Loucy (cell line): ENCODE data around the gene R3HDM1.

Experiments used
- H2AFZ ChIP-seq: fragments of 200-600 bp; sonication (generic); 2 replicates; pipeline ENCODE4 v1.6.0; 2016; ENCODE audit warnings: antibody characterized with exemption, mild to moderate bottlenecking, low read length, moderate library complexity
- H3F3A ChIP-seq: fragments of 200-600 bp; 2 replicates; pipeline ENCODE4 v1.6.0; 2016; ENCODE audit warnings: antibody characterized with exemption, low read depth, mild to moderate bottlenecking
- H3K27me3 ChIP-seq: fragments of 200-600 bp; sonication (generic); 2 replicates; pipeline ENCODE4 v1.6.1; 2014; ENCODE audit warnings: low read length, mild to moderate bottlenecking; ENCODE audit not compliant: insufficient read depth, poor library complexity, severe bottlenecking
- H3K36me3 ChIP-seq: fragments of 200-600 bp; sonication (generic); 2 replicates; pipeline ENCODE4 v1.6.1; 2016; ENCODE audit warnings: low read length; ENCODE audit not compliant: insufficient read depth
- H3K4me1 ChIP-seq: fragments of 200-600 bp; sonication (generic); 2 replicates; pipeline ENCODE4 v1.5.1; 2014; ENCODE audit warnings: low read length, mild to moderate bottlenecking; ENCODE audit not compliant: insufficient read depth, poor library complexity, severe bottlenecking
- H3K4me2 ChIP-seq: fragments of 200-600 bp; sonication (generic); 2 replicates; pipeline ENCODE4 v1.6.0; 2014; ENCODE audit warnings: antibody characterized with exemption, low read length, low read depth, mild to moderate bottlenecking; ENCODE audit not compliant: poor library complexity, severe bottlenecking
- H3K4me3 ChIP-seq: fragments of 200-600 bp; sonication (generic); 2 replicates; pipeline ENCODE4 v1.5.1; 2014; ENCODE audit warnings: low read length, mild to moderate bottlenecking, mixed read lengths; ENCODE audit not compliant: poor library complexity, severe bottlenecking
- H3K79me2 ChIP-seq: fragments of 200-600 bp; sonication (generic); 2 replicates; pipeline ENCODE4 v1.6.1; 2014; ENCODE audit warnings: low read length; ENCODE audit not compliant: insufficient read depth
- H3K9ac ChIP-seq: fragments of 200-600 bp; sonication (generic); 2 replicates; pipeline ENCODE4 v1.6.0; 2014; ENCODE audit warnings: mild to moderate bottlenecking, low read depth, low read length, moderate library complexity; ENCODE audit not compliant: poor library complexity, severe bottlenecking
- H3K9me2 ChIP-seq: fragments of 200-600 bp; sonication (generic); replicated peaks from 2 replicates; pipeline ENCODE4 v1.6.1; 2016; ENCODE audit warnings: low read depth, low read length, mixed read lengths
- H3K9me3 ChIP-seq: fragments of 200-600 bp; sonication (generic); 2 replicates; pipeline ENCODE4 v1.6.1; 2014; ENCODE audit warnings: mild to moderate bottlenecking, antibody characterized with exemption, low read length, low read depth; ENCODE audit not compliant: insufficient read depth
- H4K20me1 ChIP-seq: fragments of 200-600 bp; sonication (generic); 2 replicates; pipeline ENCODE4 v1.6.0; 2014; ENCODE audit warnings: antibody characterized with exemption, low read length, mild to moderate bottlenecking; ENCODE audit not compliant: insufficient read depth, poor library complexity, severe bottlenecking
- EZH2phosphoT487 ChIP-seq: fragments of 200-600 bp; IDR thresholded peaks from 2 replicates; pipeline ENCODE4 v1.6.1; 2018; ENCODE audit warnings: antibody characterized with exemption, mild to moderate bottlenecking, moderate library complexity, borderline replicate concordance
- TF ChIP-seq, protein P1 (sequence below): fragments of 200-600 bp; sonication (generic); conservative IDR thresholded peaks from 2 replicates; pipeline ENCODE4 v1.5.1; 2014; ENCODE audit warnings: mild to moderate bottlenecking, antibody characterized with exemption, low read length

R3HDM1 gene

DNA sequence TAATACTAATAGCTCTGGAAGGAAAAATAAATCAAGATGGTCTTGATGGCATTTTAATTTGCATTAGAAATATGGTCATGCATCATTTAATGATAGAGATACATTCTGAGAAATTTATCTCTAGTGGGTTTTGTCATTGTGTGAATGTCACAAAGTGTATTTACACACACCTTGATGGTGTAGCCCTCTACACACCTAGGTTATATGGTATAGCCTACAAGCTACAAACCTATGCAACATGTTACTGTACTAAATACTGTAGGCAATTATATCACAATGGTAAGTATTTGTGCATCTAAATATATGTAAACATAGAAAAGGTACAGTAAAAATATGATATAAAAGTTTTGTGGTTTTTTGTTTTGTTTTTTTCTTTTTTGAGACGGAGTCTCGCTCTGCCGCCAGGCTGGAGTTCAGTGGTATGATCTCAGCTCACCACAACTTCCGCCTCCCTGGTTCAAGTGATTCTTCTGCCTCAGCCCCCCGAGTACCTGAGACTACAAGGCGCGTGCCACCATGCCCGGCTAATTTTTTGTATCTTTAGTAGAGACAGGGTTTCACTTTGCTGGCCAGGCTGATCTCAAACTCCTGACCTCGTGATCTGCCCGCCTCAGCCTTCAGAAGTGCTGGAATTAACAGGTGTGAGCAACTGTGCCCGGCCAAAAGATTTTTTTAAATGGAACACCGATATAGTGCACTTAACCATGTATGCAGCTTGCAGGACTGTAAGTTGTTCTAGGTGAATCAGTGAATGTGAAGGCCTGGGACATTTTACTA lies 126.7 kb downstream of the R3HDM1 start:
- Histone ChIP-seq H3K4me2 (no peak overlapping the region), H3F3A (no peaks in the 10 kb centered on the region), H3K27me3 (no peaks in the 10 kb centered on the region), H3K36me3 (peaks cover 65% of the 10 kb centered on the region; the same call in 1 of the 2 replicates), H3K4me1 (no peaks in the 10 kb centered on the region), H3K79me2 (no peaks in the 10 kb centered on the region), H4K20me1 (no peaks in the 10 kb centered on the region), H3K9me2 (no peaks in the 10 kb centered on the region), H3K4me3 (no peak overlapping the region), H3K9ac (no peak overlapping the region), H3K9me3 (no peaks in the 10 kb centered on the region), H2AFZ (no peak overlapping the region)
- TF ChIP-seq EZH2phosphoT487, result no peak
- TF ChIP-seq, protein P1, sequence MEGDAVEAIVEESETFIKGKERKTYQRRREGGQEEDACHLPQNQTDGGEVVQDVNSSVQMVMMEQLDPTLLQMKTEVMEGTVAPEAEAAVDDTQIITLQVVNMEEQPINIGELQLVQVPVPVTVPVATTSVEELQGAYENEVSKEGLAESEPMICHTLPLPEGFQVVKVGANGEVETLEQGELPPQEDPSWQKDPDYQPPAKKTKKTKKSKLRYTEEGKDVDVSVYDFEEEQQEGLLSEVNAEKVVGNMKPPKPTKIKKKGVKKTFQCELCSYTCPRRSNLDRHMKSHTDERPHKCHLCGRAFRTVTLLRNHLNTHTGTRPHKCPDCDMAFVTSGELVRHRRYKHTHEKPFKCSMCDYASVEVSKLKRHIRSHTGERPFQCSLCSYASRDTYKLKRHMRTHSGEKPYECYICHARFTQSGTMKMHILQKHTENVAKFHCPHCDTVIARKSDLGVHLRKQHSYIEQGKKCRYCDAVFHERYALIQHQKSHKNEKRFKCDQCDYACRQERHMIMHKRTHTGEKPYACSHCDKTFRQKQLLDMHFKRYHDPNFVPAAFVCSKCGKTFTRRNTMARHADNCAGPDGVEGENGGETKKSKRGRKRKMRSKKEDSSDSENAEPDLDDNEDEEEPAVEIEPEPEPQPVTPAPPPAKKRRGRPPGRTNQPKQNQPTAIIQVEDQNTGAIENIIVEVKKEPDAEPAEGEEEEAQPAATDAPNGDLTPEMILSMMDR, result no peak

DNA sequence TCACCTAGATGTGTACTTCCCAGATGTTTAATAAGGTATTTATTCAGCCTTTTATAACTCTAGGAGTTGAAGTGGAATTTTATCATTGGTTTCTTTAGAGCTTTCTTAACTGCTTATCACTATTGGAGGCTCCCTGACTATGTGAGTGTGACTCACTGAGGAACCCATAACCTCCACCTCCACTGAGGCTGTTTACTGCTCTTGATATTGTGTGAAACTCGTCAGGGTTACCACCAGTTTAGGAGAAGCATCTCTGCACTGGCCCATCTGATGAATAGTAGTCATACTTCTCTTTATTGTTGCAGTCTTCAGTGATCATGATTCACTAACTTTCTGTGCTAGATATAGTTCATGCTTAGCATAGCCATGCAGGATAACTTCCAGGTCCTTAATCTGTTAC lies 130.8 kb downstream of the R3HDM1 start:
- Histone ChIP-seq H3F3A (no peaks in the 10 kb centered on the region), H3K79me2 (no peaks in the 10 kb centered on the region), H4K20me1 (peaks cover 4% of the 10 kb centered on the region), H3K36me3 (peaks cover 75% of the 10 kb centered on the region; the same call in 1 of the 2 replicates), H3K9me2 (no peaks in the 10 kb centered on the region), H3K27me3 (no peaks in the 10 kb centered on the region), H3K4me3 (no peak overlapping the region), H3K9ac (no peak overlapping the region), H3K4me1 (peaks cover 10% of the 10 kb centered on the region), H3K9me3 (no peaks in the 10 kb centered on the region), H2AFZ (no peak overlapping the region), H3K4me2 (no peak overlapping the region)
- no peak for TF ChIP-seq EZH2phosphoT487
- TF ChIP-seq, protein P1, result no peak

DNA sequence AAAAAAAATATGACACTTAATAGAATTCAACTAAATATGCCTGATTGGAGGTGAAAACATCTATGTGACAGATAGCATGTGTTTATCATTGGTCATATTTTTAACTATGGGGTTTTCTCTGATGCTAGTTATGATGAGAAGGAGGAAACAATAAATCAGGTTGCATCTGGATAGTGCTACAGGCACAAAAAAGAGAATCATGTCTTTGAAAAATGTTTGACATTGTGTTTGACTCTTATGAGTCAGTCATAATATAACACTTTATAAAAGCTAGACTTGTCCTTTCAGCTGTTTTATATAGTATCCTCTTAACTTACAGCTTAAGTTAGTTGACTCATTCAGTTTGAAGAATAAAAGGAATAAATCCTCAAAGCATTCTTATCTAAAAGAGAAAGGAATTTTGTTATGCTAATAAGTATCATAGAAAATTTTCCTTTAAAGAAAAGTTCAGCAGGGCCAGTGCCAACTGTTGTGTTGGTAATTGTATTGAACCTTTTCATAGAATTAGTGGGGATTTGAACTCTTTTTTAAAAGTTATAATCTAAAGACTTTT lies 131.9 kb downstream of the R3HDM1 start:
- Histone ChIP-seq H3K4me3 (no peak overlapping the region), H3K36me3 (peaks cover 67% of the 10 kb centered on the region; the same call in 1 of the 2 replicates), H3F3A (no peaks in the 10 kb centered on the region), H2AFZ (no peak overlapping the region), H3K4me1 (peaks cover 14% of the 10 kb centered on the region), H3K9me2 (no peaks in the 10 kb centered on the region), H3K79me2 (no peaks in the 10 kb centered on the region), H4K20me1 (peaks cover 4% of the 10 kb centered on the region), H3K9me3 (no peaks in the 10 kb centered on the region), H3K27me3 (no peaks in the 10 kb centered on the region), H3K4me2 (no peak overlapping the region), H3K9ac (no peak overlapping the region)
- TF ChIP-seq, protein P1, result no peak
- no peak for TF ChIP-seq EZH2phosphoT487
